ENCODE data around the gene ANKFN1.

The ANKFN1 gene

GRCh38 chr17:56152874-56153602 is at the start of gene ANKFN1:
Gene ANKFN1 (plus strand): TSS chr17:56153475. CDS start chr17:56212668, 59,193 bp downstream.
- DNase-seq: no peak

GRCh38 chr17:56108811-56109284 is 44.4 kb upstream of the ANKFN1 start:
- DNase-seq: no peak

- DNase-seq: no peak
Observed at GRCh38 chr17:56109836-56110235, 43.4 kb upstream of the ANKFN1 start.

GRCh38 chr17:56110463-56111135 is 42.7 kb upstream of the ANKFN1 start:
- no peak for DNase-seq

GRCh38 chr17:56111706-56112485 is 41.4 kb upstream of the ANKFN1 start:
- no peak for DNase-seq

GRCh38 chr17:56113486-56113885 is 39.8 kb upstream of the ANKFN1 start:
- DNase-seq: no peak

- DNase-seq: no peak
Observed at GRCh38 chr17:56114469-56114868, 38.8 kb upstream of the ANKFN1 start.

- no peak for DNase-seq
Observed at GRCh38 chr17:56119191-56119590, 34.1 kb upstream of the ANKFN1 start.

GRCh38 chr17:56119936-56120335 is 33.3 kb upstream of the ANKFN1 start:
- DNase-seq: no peak

- no peak for DNase-seq
Observed at GRCh38 chr17:56121191-56122051, 31.9 kb upstream of the ANKFN1 start.

- no peak for DNase-seq
Observed at GRCh38 chr17:56125830-56126819, 27.1 kb upstream of the ANKFN1 start.

GRCh38 chr17:56130026-56130425 is 23.2 kb upstream of the ANKFN1 start:
- DNase-seq: no peak

GRCh38 chr17:56130631-56131030 is 22.6 kb upstream of the ANKFN1 start:
- DNase-seq: no peak

- no peak for DNase-seq
Observed at GRCh38 chr17:56131431-56131830, 21.8 kb upstream of the ANKFN1 start.

GRCh38 chr17:56136301-56136700 is 17.0 kb upstream of the ANKFN1 start:
- no peak for DNase-seq

- no peak for DNase-seq
Observed at GRCh38 chr17:56141046-56141839, 12.0 kb upstream of the ANKFN1 start.

- DNase-seq: no peak
Observed at GRCh38 chr17:56142325-56142724, 10.9 kb upstream of the ANKFN1 start.

GRCh38 chr17:56142781-56143180 is 10.5 kb upstream of the ANKFN1 start:
- no peak for DNase-seq

GRCh38 chr17:56144223-56144622 is 9.1 kb upstream of the ANKFN1 start:
- no peak for DNase-seq

GRCh38 chr17:56146534-56146933 is 6.7 kb upstream of the ANKFN1 start:
- no peak for DNase-seq
